HG02623 (cell line): ENCODE results near the gene HSD17B2.
"Not testable (repeated sequence)": the region's sequence is repeated elsewhere in the genome, so short reads cannot be mapped to it uniquely, and the experiment has no call there.

ENCODE experiments used
- ATAC-seq: cut with Tn5 transposase; IDR thresholded peaks from one replicate; pipeline ENCODE4 v1.9.1; 2021; ENCODE audit warnings: moderate library complexity; ENCODE audit not compliant: unreplicated experiment

HSD17B2 gene

DNA sequence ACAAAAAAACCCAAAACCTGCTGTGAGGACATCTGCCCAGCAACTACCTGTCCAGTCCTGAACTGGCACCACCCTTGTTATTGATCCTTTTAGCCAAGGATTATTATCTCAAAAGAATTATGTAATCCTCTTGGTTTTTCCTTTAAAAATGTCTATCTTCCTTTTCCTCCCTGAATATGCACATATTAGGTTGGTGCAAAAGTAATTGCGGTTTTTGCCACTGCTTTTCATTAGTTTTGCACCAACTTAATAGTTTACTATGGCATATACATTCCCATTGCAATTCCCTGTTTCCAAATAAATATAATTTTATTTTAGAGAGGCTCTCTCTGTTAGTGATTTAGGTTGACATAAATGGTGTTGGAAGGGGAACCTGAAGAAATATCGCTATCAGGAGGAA lies 83.7 kb downstream of the HSD17B2 start:
- no peak for ATAC-seq

DNA sequence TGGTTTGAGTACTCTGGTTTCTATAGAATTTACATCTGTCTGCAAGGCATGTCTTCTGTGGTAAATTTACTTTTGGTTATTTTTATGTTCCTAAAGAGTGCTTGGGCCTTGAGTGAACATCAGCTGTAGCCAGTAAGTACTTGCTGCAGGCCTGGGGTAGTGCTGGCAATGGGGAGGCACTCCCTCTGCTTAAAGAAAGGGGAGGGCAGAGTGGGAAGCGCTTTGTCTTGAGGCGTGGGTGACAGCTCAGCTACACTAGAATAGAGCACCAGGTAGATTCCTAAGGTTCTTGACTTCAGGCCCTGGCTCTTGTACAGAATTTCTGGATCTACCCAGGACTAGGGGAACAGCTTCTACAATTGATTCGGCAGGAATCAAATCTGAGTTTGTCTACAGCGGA lies 84.4 kb downstream of the HSD17B2 start:
- ATAC-seq, result no peak

DNA sequence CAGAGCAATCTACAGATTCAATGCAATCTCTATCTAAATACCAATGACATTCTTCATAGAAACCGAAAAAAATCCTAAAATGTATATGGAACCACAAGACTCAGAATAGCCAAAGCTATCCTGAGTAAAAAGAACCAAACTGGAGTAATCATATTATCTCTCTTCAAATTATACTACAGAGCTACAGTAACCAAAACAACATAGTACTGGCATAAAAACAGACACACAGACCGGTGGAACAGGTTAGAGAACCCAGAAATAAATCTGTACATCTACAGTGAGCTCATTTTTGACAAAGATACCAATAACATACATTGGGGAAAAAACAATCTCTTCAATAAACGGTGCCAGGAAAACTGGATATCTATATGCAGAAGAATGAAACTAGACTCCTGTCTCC lies 89.6 kb downstream of the HSD17B2 start:
- ATAC-seq, result no peak

DNA sequence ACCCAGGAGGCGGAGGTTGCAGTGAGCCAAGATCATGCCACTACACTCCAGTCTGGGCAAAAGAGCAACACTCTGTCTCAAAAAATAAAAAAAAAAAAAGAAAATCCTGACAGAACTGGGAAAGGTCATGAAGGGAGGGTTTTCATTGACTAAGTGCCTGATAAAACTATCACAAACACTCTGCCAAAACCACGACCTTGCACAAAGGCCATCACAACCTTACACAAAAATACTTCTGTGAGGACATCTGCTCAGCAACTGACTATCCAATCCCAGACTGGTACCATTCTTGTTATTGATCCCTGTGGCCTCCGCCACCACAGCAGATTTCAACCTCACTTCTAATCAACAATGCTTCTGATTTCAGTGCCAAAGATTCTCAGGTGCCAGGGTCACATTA lies 94.8 kb downstream of the HSD17B2 start:
- ATAC-seq, result no peak

DNA sequence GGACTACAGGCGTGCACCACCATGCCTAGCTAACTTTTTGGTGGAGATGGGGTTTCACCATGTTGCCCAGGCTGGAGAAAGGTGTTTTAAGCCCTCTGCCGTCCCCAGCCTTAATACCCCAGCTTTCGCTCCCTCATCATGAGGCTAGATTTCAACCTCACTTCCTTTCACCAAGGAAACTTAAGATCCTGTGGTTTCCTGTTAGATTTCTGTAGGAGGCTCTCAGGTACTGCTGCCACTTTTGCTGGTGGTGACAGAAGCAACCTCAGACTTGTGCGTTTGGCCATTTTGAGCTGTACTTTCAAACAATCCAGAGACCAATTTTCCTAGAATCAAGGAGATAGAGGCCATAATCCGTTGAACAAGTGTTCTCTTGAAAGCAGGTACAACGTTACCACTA lies 98.7 kb downstream of the HSD17B2 start:
- ATAC-seq, result no peak

DNA sequence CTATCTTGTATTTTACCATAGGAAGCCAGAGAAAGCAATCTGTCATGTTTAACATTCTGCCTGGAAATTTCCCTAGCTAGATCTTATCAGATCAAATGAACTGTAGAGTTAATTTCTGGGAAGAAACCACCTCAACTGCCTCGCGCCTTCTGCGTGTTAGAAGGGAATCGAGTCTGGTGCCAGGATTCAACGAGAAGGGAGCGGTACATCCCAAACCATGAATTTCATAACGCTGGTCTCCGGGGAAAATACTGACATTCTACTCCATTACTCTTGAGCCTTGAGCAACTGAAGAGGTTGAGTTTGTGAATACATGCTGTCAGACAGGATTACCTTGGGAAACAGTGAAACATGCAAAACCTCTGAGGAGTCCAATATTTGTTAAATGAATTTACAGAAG lies 99.8 kb downstream of the HSD17B2 start:
- no peak for ATAC-seq

DNA sequence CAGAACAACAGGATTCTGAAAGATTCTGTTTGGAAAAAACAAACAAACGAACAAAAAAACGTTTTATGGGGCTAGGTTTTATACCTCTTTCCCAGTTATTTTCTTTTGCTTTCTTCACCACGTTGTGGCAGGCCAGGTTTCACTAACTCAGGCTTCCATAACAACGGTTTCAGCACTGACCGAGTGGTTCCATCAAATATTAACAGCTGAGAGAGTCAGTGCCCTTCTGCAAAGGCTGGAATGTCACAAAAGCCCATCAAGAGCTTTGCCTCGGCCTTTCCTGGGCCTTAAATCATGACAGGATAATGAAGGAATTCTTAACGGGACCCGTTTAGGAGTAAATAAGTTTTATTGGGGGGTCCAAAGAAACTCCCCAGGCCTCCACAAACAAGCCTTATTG lies 100.8 kb downstream of the HSD17B2 start:
- ATAC-seq, result no peak

DNA sequence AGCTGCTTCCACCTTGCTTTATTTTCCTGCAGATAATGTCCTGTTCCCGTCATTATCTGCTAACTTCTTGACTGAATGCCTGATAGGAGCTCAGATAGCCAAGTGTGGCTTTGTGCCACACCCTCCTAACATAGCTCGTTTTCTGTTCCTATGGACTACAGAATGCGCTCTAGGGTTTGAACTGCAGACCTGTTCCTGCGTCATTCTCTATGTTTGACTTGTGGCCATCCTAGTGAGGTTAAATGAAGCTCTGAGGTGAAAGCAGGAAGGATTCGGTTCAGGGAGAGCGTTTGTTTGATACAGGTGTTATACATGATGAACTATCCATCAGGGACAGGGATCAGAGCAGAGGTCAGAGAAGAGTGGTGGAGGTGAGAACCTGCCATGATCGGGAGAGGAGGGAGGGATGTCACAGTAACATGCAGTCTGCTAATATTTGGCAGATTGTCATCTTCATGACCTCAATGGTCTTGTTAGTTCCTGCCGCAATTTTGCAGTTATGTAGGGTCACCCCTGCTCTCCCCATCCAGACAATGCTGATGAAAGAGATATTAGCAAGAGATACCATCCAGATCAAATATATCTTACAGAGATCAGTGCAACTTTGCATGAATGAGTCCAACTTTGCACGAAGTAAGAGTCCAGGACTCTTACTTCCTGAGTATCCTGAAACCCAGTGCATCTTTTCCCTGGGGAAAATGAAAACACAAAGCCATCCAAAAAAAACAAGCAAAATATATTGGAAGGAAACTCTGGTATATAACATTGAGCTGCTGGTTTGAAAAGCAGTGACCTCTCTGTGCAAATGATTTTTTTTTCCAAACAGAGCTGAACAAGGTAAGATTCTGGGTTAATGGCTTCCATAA lies 102.1 kb downstream of the HSD17B2 start:
- ATAC-seq, result no peak

DNA sequence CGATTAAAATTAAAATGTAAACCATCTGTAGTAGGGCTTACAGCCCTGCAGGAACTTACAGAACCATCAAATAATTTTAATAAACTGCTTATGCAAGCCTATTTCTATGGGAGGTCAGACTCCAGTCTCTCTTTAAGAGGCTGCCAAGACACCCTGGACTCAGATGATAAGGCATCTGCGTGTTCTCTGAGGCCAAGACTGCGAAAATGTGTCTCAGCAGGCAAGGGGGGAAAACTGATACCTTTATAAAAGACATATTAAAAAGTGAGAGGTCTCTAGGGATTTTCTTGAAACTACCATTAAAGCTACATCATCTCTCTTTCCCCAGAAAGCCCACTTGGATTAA lies 102.7 kb downstream of the HSD17B2 start:
- no peak for ATAC-seq

DNA sequence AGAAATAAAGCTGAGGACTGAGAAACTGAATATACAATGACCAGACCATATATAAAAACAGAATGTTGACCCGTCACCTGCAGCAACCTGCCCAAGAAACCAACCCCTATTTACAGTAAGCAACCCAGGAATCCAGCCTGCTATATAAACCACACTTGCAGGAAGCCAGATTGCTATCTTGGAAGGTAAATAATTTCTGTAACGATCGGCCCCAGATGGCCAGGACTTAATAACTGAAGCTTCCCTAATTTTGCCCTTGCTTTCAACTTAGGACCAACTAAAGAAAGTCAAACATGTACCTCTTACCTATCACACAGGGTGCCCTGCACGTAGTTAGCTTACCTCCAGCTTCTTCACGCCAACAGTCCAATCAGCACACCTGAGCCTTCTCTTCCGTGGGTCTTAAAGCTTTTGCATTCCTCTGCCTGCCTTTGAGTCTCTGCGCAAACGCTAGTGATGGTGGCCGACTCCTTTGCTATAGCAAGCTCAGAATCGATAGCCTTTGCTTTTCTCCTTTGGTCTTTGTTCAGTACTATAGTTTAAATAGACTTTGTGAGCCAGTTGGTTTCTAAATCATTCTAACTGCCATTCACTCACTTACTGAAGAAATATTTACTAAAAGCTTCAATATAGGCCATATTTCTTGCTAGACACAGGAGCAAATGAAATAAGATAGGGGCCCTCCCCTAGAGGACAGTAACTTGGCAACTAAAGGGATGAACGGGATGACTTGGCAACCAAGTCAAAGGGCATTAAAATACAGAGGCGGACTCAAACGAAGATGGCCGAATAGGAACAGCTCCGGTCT lies 103.6 kb downstream of the HSD17B2 start:
- ATAC-seq, result no peak

DNA sequence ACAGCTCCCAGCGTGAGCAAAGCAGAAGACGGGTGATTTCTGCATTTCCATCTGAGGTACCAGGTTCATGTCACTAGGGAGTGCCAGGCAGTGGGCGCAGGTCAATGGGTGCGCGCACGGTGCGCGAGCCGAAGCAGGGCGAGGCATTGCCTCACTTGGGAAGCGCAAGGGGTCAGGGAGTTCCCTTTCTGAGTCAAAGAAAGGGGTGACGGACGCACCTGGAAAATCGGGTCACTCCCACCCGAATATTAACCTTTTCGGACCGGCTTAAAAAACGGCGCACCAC lies 104.2 kb downstream of the HSD17B2 start:
- not testable (repeated sequence) for ATAC-seq

DNA sequence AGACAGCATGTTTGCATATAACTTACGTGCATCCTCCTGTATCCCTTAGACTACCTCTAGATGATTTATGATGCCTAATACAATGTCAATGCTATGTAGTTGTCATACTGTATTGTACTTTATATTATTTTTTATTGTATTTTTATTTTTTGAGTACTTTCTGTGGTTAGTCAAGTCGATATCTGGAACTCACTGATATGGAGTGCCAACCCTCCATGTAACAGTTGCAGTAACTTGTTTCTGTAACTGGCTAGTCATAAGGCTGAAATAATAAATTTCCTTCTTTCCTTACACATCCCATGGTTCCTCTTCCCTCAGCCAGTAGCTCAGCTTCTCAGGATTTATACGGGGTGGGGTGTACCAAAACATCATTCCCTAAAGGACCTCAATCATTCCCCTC lies 111.5 kb downstream of the HSD17B2 start:
- ATAC-seq, result no peak

DNA sequence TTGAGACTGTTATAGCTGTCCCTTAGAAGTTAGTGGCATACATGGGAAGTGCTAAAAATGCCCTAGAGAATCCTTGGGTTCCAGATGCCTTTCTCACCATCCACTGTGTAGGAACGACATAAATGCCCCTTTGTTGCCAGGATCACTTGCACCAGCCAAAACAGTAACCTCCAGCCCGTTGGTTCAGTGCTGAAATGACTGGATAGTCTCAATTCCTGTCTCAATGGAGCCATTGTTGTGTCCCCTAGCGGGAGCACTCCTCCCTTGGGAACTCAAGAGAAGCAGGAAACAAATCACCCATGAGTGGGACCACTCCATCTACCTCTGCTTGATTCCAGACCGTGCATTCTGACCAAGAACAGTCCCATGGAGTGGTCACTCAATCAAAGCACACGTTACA lies 111.9 kb downstream of the HSD17B2 start:
- ATAC-seq, result no peak

DNA sequence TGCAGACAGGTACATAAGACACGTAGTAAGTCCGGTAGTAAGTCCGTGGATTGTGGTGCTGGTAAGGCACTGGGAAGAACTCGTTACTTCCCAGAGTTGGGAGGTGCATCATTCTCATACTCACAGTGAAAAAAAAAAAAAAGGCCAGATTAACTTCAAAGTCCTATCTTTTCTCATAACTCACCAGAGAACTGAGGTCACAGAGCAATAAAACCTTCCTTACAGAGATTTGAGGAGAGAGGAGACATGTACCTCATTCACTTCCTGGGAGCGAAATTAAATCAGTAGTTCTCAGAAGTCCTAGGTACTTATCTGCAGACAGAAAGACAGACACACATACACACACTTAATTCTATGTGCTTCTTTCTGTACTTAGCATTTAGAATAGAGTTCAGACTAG lies 112.5 kb downstream of the HSD17B2 start:
- ATAC-seq, result no peak
